ENCODE measurements around the gene RNF217. TPM values are rescaled to one million over a fixed set of nuclear protein-coding genes. Genes with fewer than 3 reads are reported as not detected.

The RNF217 gene
- total and polyA plus RNA-seq, 2 of the 13 experiments (the other 11 are each of a cell fraction or from before 2014, with no cell fraction given) = 2.2 to 2.4 TPM

GRCh38 chr6:125009578-125009977 is 47.3 kb downstream of the RNF217 start (continued):
- TF ChIP-seq ZNF383 (CRISPR knock-in tag; IDR thresholded peaks at IDR 0.05; ENCODE audit: borderline replicate concordance) = no peak

DNA sequence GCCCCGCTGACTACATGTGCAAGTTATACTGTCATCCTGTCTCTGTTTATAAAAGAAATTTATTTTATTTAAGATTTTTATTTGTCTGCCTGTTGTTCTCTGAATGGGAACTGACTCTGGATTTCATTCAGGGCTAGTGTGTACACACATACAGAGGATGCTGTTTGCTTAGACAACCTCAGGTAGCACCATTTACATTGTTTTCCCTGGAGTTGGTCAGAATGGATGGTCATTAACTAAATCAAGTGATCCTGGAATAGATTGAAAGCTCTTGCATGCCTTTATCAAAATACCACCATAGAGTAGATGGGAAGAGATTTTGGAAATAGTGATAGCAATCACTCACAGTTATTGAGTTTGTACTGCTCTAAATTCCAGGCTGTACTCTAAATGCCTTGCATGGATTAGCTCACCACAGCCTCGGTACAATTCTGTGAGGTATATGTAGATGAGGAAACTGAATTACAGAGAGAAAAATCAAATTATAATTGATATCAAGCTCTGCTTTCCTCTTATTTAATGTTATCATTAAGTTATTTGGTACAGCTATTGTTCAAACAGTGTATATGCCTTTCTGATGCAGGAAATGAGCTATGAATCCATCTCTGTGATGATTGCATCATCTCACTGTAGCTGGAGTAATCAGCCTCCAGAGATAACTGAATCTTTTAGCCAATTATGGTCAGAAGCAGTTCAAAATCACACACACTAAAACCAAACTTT is 51.9 kb downstream of the RNF217 start:
- ChIA-PET CTCF (ENCODE audit: low intra/inter-chr PET ratio, low total read pairs) (no interaction called here), POLR2A (no interaction called here)
- ATAC-seq (no peak), FAIRE-seq (no peak), DNase-seq (ENCODE audit: low spot score) (no peak)
- H3K4me3 ChIP-seq (replicated peaks in 1 of 3; ENCODE audit: insufficient read depth in 1 of 3, low read depth in 2 of 3, low read length in 3 of 3) = no peak overlapping the region
- H3K9ac ChIP-seq (ENCODE audit: insufficient read depth, low read depth, low read length) = no peak overlapping the region
- no TSS peak for BruUV-seq (replicated peaks)
- H3K27me3 ChIP-seq (ENCODE audit: control insufficient read depth in 1 of 2, insufficient read depth in 2 of 2, low read length in 2 of 2) = no peaks in the 10 kb centered on the region
- H3K4me2 ChIP-seq (ENCODE audit: low read depth, low read length) = no peak overlapping the region
- no peak overlapping the region for H3K27ac ChIP-seq (ENCODE audit: extremely low read length, insufficient read depth, low read length)
- 24% methylated on average over 2 of the region's 2 CpGs for WGBS (ENCODE audit: low lambda C conversion rate)
- H3K9me3 ChIP-seq (ENCODE audit: low read length) = no peaks in the 10 kb centered on the region
- intact Hi-C loops (cut with micrococcal nuclease; ENCODE audit: unreplicated experiment) (no loop called here), in situ Hi-C loops (cut with HindIII; ENCODE audit: extremely low pct_ligation_motif_present, low pct_unique_long_range_greater_than_20kb) (no loop called here)
- no peaks in the 10 kb centered on the region for H3K79me2 ChIP-seq (ENCODE audit: insufficient read depth, low read length)
- no peak overlapping the region for H2AFZ ChIP-seq (ENCODE audit: low read length)
- H3K36me3 ChIP-seq (replicated peaks in 1 of 2; ENCODE audit: control insufficient read depth in 1 of 2, insufficient read depth in 2 of 2, low read length in 2 of 2) = no peaks in the 10 kb centered on the region
- H4K20me1 ChIP-seq (ENCODE audit: insufficient read depth, low read length) = no peaks in the 10 kb centered on the region
- H3K4me1 ChIP-seq (ENCODE audit: insufficient read depth, low read length) = no peaks in the 10 kb centered on the region
- TF ChIP-seq ZSCAN29 (CRISPR knock-in tag; conservative IDR thresholded peaks at IDR 0.05) = no peak
- TF ChIP-seq KLF9 (CRISPR knock-in tag; IDR thresholded peaks at IDR 0.05; ENCODE audit: low read depth) = no peak
- TF ChIP-seq ZNF282 (IDR thresholded peaks at IDR 0.05; ENCODE audit: partially characterized antibody) = no peak
- TF ChIP-seq, protein P1, sequence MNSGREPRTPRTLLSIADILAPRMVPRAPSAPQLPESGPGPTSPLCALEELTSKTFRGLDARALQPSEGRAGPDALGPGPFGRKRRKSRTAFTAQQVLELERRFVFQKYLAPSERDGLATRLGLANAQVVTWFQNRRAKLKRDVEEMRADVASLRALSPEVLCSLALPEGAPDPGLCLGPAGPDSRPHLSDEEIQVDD (CRISPR knock-in tag; IDR thresholded peaks at IDR 0.05; ENCODE audit: borderline replicate concordance) = no peak
- TF ChIP-seq SMYD3 (CRISPR knock-in tag; IDR thresholded peaks at IDR 0.05) = no peak
- TF ChIP-seq THAP8 (CRISPR knock-in tag; IDR thresholded peaks at IDR 0.05; ENCODE audit: borderline replicate concordance) = no peak
- no peak for TF ChIP-seq EZH2 (conservative IDR thresholded peaks at IDR 0.05; ENCODE audit: low read depth, low read length)
- no peak for TF ChIP-seq ZNF550 (CRISPR knock-in tag; IDR thresholded peaks at IDR 0.05; ENCODE audit: borderline replicate concordance)
- no peak for TF ChIP-seq ZNF276 (CRISPR knock-in tag; IDR thresholded peaks at IDR 0.05; ENCODE audit: low read depth)
- peak; percentile 88 for TF ChIP-seq CEBPB (IDR thresholded peaks at IDR 0.05; ENCODE audit: borderline replicate concordance, low read depth, low read length)
- no peak for TF ChIP-seq ZNF232 (CRISPR knock-in tag; IDR thresholded peaks at IDR 0.05; ENCODE audit: borderline replicate concordance)
- peak; percentile 48 for TF ChIP-seq ATF7 (IDR thresholded peaks at IDR 0.05)
- no peak for TF ChIP-seq ATF7 (CRISPR knock-in tag; IDR thresholded peaks at IDR 0.05)
- no peak for TF ChIP-seq NPAS2 (CRISPR knock-in tag; IDR thresholded peaks at IDR 0.05; ENCODE audit: borderline replicate concordance)
- TF ChIP-seq ZNF292 (CRISPR knock-in tag; IDR thresholded peaks at IDR 0.05; ENCODE audit: borderline replicate concordance, low read depth) = no peak
- no peak for TF ChIP-seq ZNF597 (CRISPR knock-in tag; IDR thresholded peaks at IDR 0.05)

All from HepG2 (cell line).